Posterior cingulate gyrus (tissue), 11 donors: Measurements from ENCODE around the gene NUDT13.
"Not testable (repeated sequence)": the region's sequence is repeated elsewhere in the genome, so short reads cannot be mapped to it uniquely, and the experiment has no call there.

Experiments
- DNase-seq, 10 donors: peaks; one replicate each; pipeline versions ENCODE4 v3.0.0 to v3.0.0-alpha.2; 2020 to 2021; ENCODE audit warnings: mixed read lengths in 3 of 10
- intact Hi-C: fragments of 100-400 bp; cut with DNase I; formaldehyde crosslinking; loops from one replicate; pipeline ENCODE4 v1.15.1; 2023

NUDT13 gene

DNA sequence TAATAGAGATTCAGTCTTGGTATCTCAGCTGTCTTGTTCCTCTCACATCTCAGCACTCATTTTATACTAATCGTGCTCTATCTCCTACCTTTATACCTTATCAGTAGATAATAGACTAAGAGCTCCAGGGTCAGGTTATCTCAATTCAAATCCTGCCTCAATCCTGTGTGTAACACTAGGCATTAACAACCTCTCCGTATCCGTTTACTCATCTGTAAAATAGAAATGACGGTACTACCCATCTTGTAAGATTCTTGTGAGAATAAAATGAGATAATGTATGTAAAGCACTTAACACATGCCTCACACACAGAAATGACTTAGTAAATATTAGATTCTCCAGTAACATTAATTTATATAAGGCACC lies 13.0 kb upstream of the NUDT13 start:
- intact Hi-C loops: loop anchor here (1.0 kb wide), 1 partner anchor 62 kb away; no protein-coding TSS in a partner anchor
- DNase-seq: no peak

DNA sequence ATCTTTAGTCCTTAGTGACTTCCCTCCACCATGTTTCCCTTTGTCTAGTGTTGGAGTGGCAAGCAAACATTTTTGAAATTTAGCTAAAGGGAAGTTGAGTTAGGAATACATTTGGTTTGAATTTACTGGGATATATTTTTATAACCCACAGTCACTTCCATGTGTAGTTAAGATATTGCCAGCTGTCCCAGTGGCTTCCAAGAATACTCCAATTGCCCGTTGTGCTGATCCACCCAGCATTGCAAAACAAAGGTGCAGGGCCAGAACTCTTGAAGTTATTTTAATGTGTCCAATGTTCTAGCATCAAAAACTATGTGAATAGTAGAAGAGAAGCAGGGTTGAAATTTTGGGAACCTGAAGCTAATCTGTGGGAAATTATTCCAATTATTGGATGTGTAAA lies 11.1 kb upstream of the NUDT13 start:
- DNase-seq: no peak
- intact Hi-C loops: no loop called here

DNA sequence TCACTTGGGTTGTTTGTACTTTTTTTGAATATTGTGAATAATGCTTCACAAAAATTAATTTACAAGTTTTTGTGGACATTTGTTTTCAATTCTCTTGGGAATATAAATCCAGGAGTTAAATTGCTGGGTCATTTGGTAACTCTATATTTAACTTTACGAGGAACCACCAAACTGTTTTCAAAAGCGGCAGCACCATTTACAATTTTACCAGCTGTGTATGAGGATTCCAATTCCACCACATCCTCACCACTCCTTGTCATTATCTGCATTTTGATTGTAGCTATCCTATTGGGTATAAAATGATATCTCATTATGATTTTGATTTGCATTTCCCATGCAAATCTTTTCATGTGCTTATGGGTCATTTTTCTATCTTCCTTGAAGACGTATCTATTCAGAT lies 4.0 kb upstream of the NUDT13 start:
- intact Hi-C loops: no loop called here
- no peak for DNase-seq

DNA sequence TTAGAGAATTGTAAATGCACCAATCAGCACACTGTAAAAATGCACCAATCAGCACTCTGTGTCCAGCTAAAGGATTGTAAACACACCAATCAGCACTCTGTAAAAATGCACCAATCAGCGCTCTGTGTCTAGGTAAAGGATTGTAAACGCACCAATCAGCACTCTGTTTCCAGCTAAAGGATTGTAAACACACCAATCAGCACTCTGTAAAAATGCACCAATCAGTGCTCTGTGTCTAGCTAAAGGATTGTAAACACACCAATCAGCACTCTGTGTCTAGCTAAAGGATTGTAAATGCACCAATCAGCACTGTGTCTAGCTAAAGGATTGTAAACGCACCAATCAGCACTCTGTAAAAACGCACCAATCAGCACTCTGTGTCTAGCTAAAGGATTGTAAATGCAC lies 1.0 kb upstream of the NUDT13 start:
- intact Hi-C loops: not testable (repeated sequence)

DNA sequence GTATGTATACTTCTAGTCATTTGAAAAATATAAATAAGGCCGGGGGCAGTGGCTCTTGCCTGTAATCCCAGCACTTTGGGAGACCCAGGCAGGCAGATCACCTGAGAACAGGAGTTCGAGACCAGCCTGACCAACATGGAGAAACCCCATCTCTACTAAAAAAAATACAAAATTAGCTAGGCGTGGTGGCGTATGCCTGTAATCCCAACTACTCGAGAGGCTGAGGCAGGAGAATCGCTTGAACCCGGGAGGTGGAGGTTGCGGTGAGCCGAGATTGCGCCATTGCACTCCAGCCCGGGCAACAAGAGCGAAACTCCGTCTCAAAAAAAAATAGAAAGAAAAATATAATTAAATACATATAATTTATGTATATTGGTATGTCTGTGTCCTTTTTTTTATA lies 1.8 kb downstream of the NUDT13 start:
- intact Hi-C loops: not testable (repeated sequence)

More for the DNA sequence above, 1.0 kb upstream of the NUDT13 start:
- DNase-seq: not testable (repeated sequence)

DNA sequence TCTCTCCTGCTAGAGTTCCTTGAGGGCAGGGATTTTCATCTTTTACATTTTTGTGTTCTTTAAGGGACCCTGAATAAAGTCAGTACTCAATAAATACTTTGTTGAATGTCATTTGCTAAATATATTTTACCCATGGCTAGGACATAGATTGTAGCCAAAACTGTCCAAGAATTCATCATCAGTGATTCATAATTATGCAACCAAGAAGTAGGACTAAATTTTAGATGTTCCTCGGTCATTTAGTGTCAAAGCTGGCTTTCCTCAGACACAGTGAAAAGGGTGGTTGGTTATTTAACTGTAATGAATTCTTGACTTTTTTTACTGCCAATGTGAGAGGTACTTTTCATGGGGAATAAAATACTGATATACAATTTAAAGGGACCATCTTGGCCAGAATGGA lies 3.3 kb downstream of the NUDT13 start:
- no peak for DNase-seq
- intact Hi-C loops: no loop called here

More for the DNA sequence above, 1.8 kb downstream of the NUDT13 start:
- not testable (repeated sequence) for DNase-seq

DNA sequence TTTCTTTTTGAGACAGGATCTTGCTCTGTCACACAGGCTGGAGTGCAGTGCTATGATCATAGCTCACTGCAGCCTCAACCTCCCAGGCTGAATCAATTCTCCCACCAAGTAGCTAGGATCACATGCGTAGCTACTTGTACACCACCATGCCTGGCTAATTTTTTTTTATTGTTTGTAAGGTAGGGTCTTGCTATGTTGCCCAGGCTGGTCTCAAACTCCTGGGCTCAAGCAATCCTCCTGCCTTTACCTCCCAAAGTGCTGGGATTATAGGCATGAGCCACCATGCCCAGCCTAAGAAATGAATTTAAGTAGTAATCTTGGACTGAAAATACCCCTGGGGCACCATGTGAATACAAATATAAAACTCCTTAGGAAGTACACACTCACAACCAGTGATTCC lies 5.8 kb downstream of the NUDT13 start:
- no peak for DNase-seq
- intact Hi-C loops: no loop called here

DNA sequence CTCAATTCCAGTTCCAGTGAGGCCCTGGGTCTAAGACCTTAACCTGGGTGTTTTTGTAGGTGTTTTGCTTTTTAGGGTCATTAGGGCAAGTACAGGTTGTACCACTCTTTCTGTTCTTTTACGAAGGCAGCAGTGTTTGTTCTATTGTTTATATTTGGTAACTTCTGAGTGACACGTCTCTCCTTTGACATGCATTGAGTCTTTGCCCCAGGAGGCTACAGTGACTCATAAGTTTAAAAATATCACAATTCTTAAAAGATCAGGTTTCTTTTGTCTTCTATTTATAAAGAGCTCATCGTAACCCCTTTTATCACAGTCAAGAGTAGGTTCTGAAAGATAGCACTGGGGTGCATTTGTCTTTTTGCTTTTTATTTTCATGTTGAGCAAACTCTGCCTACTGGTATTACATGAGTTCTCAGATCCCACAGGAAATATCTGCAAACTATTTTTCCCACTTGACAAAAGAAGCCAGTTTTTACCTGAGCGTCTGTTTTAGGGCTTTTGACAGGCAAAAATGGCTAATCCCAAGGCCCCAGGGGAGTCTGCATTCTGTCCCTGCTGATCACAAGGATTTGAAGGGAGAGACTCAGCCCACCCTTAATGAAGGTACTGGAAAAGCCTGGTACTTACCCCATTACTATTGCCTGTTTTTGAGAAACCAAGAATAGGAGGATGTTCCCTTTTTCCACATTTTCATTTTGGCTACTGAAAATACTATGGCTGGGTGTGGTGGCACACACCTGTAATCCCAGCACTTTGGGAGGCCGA lies 7.9 kb downstream of the NUDT13 start:
- intact Hi-C loops: no loop called here

DNA sequence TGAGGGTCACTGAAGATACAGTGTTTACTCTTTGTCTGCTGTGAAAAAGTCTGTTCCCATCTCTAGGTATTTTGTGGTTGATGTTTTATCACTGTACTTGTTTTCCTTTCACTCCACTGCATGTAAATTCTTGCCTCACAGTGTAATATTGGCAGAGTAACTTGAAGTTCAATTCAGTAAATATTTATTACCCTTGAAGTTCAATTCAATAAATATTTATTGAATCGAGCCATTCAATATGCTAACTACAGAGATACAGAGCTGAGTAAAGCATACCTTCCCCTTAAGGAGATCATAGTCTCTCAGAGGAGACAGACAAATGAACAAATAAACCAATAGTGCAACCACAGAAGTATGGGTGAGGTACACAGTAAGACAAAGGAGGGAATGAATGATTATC lies 9.2 kb downstream of the NUDT13 start:
- intact Hi-C loops: no loop called here

More for the DNA sequence above, 7.9 kb downstream of the NUDT13 start:
- no peak for DNase-seq

DNA sequence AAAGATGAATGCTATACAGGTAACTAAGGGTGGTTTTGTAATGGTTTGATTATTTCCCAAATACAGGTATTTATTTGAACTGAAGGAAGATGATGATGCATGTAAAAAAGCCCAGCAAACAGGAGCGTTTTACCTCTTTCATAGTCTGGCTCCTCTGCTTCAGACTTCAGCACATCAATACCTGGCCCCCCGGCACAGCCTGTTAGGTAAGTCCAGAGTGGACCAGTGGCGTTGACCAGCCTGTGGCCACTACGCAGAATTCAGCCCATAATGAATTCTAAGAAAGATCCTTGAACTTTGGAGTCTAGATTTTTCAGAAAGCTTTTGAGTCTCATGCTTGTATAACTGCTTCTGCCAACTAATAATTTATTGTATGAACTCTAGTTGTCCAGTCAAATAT lies 9.7 kb downstream of the NUDT13 start:
- DNase-seq: no peak
- intact Hi-C loops: no loop called here

More for the DNA sequence above, 9.2 kb downstream of the NUDT13 start:
- DNase-seq: no peak

DNA sequence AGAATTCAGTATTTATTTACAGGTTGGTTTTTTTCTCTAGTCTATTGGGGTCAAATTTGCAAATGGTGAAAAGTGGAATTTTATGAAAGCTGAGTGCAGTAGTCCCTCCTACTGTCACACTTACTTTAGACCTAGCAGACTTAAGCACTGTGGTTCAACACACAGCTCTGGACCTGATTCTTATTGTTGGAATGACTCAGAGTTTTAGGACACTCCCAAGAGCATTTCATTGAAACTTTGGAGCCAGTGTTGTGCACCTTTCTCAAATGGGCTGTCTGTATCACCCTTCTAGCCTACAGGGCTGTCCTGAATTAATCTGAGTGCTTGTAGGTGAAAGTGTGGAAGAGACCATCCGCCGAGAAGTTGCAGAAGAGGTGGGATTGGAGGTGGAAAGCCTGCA lies 16.1 kb downstream of the NUDT13 start:
- DNase-seq: no peak
- intact Hi-C loops: no loop called here

DNA sequence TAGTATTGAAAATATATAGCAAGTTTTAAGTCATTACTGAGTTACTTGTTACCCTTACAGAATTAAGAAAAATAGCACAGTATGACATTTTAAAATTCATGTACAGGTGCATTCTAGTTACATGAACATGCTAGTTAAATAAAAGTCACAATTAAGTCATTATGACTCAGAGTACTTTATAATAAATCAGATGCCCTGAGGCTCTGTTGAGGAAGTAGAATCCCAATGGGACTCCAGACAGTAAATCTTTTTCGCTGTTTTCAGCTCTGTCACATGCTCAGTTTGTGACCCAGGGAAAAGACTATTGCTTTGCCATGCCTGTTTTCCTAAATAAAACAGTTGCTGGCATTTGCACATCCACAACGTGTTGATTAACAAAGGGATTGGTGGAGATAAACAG lies 21.0 kb downstream of the NUDT13 start:
- intact Hi-C loops: no loop called here
- no peak for DNase-seq

DNA sequence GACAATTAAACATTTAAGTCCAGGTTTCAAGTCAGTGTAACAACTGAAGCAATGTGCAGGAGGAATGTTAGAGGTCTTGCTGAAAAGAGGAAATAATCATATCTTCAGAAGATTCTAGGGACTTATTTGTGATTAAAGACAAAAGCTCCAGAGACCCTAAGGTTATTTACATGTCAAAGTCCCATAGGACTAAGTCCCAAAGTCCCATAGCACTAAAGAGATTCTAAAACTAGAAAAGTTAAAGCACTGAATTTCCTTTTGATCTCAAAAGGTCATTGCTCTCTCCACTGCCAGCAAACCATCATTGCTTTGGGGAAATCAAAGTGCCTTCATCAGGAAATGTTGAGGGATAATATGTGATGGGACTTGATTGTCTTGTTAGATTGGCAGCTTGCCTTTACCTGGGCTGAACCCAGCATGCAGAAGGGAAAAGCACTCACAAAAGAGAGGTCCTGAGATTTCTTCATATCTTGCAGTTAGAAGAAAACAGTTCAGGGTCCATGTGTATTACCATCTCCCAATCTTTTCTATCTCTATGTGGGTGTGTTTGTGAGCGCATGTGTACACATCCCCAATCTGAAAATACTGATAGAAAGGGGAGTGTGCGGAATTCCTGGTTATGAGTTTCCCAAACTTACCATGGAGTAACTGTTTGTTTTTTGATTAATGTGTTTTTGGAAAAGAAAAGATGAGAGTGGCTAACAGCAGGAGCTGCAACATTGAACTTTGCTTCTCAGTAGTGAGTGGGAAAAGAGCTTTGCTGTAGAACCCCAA lies 21.8 kb downstream of the NUDT13 start:
- no peak for DNase-seq
- intact Hi-C loops: no loop called here

DNA sequence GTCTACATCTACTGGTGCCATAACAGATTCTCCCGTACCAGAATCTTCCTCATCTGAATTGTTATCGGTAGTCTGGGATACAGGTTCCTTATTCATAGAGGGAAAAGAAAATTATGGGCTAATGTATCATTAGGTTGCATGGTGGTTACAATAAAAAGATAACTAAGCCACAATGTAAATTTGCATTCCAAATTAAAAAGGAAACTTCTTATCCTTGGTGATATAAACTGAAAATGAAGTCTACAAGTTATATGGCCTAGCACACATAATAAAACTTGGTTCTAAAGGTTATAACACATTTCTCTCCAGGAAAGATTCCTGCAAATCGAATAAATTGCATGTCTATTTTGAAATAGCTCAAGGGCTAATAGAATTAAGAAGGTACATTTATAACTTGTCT lies 24.5 kb downstream of the NUDT13 start:
- intact Hi-C loops: no loop called here
- no peak for DNase-seq

DNA sequence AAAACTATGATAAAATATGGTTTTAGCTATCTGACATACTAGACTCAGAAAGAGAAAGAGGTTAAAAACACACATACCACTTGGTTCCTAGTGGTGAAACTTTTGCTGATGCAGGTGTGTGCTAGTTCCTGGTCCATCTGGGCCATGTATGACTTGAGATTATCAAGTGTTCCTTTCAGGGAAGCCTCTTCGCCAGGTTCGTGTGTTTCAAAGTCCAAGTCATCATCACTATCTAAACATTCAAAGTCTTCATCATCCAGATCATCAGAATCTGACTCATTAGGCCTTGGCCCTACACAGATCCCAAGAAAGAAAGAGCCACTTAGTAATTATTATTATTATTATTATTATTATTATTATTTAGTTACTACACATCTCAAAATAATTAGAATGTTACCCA lies 26.4 kb downstream of the NUDT13 start:
- no peak for DNase-seq
- intact Hi-C loops: no loop called here

DNA sequence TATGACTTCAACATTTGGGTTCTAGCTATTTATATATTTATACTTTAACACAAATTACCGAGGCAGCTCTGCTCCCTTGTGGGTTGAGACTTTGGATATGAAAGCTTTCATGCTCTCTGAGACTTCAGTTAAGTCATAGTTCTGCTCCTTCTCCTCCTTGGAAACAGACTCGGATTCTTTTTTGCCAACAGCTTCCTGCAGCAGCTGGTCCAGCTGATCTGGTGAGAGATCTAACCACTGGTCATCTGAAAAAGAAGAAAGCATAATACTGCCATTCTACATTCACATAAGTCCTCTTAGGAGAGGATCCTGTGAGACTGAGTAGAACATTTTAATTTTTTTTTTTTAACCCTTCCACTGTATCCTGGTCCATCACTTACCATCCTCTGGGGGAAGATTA lies 29.0 kb downstream of the NUDT13 start:
- intact Hi-C loops: no loop called here

DNA sequence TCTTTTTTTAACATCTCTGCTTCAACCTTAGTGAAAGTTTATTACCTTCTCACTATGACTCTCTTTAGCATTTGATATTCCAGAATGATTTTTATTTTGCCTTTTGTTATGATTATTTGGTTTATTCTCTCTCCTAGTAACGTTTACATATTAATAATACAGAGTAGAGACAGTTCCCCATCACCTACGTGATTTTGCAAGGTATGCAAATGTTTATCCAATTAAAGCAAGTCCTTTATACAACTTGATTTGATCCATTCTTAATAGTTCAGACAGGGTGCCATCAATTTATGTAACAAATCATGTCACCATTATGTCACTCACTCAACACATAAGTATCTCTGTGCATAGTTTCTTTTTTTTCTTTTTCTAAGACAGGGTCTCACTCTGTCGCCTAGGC lies 31.3 kb downstream of the NUDT13 start:
- intact Hi-C loops: no loop called here
- no peak for DNase-seq

More for the DNA sequence above, 29.0 kb downstream of the NUDT13 start:
- DNase-seq: no peak

DNA sequence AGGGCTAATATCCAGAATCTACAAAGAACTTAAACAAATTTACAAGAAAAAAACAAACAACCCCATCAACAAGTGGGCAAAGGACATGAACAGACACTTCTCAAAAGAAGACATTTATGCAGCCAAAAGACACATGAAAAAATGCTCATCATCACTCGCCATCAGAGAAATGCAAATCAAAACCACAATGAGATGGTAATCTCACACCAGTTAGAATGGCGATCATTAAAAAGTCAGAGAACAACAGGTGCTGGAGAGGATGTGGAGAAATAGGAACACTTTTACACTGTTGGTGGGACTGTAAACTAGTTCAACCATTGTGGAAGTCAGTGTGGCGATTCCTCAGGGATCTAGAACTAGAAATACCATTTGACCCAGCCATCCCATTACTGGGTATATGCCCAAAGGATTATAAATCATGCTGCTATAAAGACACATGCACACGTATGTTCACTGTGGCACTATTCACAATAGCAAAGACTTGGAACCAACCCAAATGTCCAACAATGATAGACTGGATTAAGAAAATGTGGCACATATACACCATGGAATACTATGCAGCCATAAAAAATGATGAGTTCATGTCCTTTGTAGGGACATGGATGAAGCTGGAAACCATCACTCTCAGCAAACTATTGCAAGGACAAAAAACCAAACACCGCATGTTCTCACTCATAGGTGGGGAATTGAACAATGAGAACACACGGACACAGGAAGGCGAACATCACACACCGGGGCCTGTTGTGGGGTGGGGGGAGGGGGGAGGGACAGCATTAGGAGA lies 40.6 kb downstream of the NUDT13 start:
- intact Hi-C loops, DNase-seq: not testable (repeated sequence)

DNA sequence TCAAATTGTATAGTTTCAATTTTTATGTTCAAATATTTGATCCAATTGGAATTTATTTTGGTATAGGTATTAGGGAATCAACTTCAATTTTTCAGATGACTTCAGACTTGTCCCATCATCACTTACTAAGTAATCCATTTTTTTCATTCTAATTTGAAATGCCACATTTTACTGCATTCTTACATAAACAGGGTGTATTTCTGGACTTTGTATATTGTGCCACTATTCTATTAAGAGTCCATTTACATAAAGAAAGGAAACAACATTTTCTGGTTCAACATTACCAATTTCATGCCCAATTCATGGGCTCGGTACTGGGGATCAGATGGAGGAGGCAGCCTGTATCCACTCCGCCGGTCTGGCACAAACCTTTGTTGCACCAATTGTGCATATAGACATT lies 41.8 kb downstream of the NUDT13 start:
- intact Hi-C loops: no loop called here
- DNase-seq: no peak

DNA sequence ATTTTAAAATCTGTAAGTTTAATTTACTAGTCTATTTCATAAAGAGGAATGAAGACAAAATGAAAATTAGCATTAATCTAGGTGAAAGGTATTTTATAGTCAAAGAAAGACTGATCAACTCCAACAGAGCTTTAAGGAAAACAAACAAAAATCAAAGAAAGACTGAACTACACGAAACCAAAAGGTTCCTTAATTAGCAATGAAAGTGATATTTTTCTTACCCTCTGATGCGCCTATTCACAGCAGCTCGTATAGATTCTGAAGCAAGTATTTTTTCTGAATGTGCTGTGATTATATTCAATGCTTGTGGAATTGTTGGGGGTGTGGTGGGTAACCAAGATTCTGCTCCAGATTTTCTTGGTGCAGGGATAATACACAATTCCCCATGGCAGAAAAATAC lies 45.8 kb downstream of the NUDT13 start:
- intact Hi-C loops: no loop called here
- no peak for DNase-seq

DNA sequence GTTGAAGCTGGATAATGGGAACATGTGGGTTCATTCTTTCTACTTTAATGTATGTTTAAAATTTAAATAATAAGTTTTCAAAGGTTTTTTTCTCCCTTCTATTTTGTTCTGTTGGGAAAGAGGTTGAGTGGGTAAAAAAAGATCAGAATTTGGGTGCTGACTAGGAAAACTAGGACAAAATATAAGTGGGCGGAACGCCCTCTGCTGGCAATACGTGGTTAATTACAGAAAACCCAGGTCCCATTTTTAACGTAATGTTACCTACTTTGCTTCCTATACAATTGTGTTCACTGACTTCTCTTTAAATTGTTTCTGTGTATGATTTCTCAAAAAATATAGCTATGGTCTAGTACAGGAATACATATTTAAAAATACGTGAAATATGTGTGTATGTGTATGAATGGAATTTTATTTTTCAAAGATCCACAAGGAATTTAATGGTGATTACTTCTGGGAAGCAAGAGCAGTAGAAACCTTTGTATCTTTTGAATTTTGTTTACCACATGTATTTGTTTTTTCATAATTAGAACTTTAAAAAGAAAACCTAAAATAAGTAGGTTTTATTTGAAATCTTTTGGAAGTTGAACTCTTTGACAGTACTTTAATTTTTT lies 48.9 kb downstream of the NUDT13 start:
- intact Hi-C loops: loop anchor here (1.0 kb wide), 1 partner anchor 62 kb away; no protein-coding TSS in a partner anchor
- peak in 7 of 10 donors; percentile 37 to 85 (median 63) for DNase-seq
